GM12892 (cell line): ENCODE data around the gene ARMC7.

Experiments used
- POLR2A ChIP-seq: IDR thresholded peaks from 2 replicates; pipeline ENCODE4 v1.6.1; 2011; ENCODE audit warnings: low read depth, low read length, control low read depth
- POLR2AphosphoS5 ChIP-seq: IDR thresholded peaks from 2 replicates; pipeline ENCODE4 v1.6.1; 2011; ENCODE audit warnings: low read depth, low read length, control low read depth

DNA sequence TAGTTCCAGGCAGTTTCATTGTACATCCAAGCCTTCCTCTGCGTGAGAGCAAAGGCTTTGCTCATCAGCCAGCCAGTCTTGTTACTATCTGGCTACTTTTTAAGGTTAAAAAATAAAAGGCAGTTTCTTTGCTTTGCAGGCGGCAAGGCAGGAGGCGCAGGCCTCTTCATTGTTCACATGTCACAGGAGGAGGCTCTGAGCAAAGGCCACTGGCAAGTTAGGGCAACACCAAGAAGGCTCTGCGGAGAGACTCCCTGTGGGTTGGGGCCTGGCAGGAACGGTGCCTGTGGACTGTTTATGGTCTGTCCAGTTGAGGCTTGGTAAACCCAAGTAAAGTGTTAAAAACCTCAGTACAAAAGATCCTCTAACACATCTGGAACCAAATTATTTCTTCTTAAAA, 25.7 kb downstream of the ARMC7 start:
- TF ChIP-seq POLR2A, result no peak
- TF ChIP-seq POLR2AphosphoS5, result no peak
